Heart right ventricle (tissue), 16 donors: ENCODE measurements around the gene FA2H. TPM values are rescaled to one million over a fixed set of nuclear protein-coding genes. Genes with fewer than 3 reads are reported as not detected.
"Not testable (repeated sequence)": the region's sequence is repeated elsewhere in the genome, so short reads cannot be mapped to it uniquely, and the experiment has no call there.

Source experiments
- ATAC-seq, 8 donors: fragments of 200-7000 bp; cut with Tn5 transposase; one replicate each; pipeline ENCODE4 v1.9.1; 2020; ENCODE audit warnings: mild to moderate bottlenecking in 8 of 8, moderate library complexity in 8 of 8, moderate number of reproducible peaks in 1 of 8
- DNase-seq, 2 donors: peaks; one replicate each; pipeline ENCODE4 v3.0.0-alpha.2; 2020
- H3K27ac ChIP-seq, 10 donors: fragments of 200-600 bp; sonication (generic) in 2 of 10; one replicate each; pipeline versions ENCODE4 v1.5.0 to v1.8.0; 2020 to 2022; ENCODE audit warnings: mild to moderate bottlenecking in 3 of 10
- H3K27me3 ChIP-seq, 7 donors: fragments of 200-600 bp; one replicate each; pipeline ENCODE4 v1.8.0; 2021 to 2022; ENCODE audit warnings: mild to moderate bottlenecking in 2 of 7
- H3K36me3 ChIP-seq, 9 donors: fragments of 200-600 bp; sonication (generic) in 1 of 9; one replicate each; pipeline versions ENCODE4 v1.5.0 to v1.8.0; 2020 to 2022; ENCODE audit warnings: mild to moderate bottlenecking in 2 of 9
- H3K4me1 ChIP-seq, 9 donors: fragments of 200-600 bp; sonication (generic) in 1 of 9; one replicate each; pipeline versions ENCODE4 v1.5.0 to v1.8.0; 2020 to 2022; ENCODE audit warnings: mild to moderate bottlenecking in 4 of 9
- H3K4me3 ChIP-seq, 10 donors: fragments of 200-600 bp; sonication (generic) in 2 of 10; one replicate each; pipeline versions ENCODE4 v1.5.0 to v1.8.0; 2020 to 2022; ENCODE audit warnings: mild to moderate bottlenecking in 7 of 10, moderate library complexity in 2 of 10
- H3K9me3 ChIP-seq, 11 donors: fragments of 200-600 bp in 10 of 11; sonication (generic) in 2 of 11; one replicate each; pipeline versions ENCODE4 v1.5.0 to v1.8.0; 2013 to 2022; ENCODE audit warnings: mild to moderate bottlenecking in 2 of 11, control low read depth in 1 of 11, moderate library complexity in 1 of 11
- WGBS, 2 donors: extraction: QIAGEN DNeasy Blood & Tissue Kit; methylation state at CpG; one replicate each; pipeline ENCODE4 v1.1.7; 2013; ENCODE audit warnings: inconsistent platforms in 1 of 2; 5-methylcytosine and 5-hydroxymethylcytosine counted together
- intact Hi-C, 10 donors: fragments of 100-400 bp; cut with DNase I; formaldehyde crosslinking; loops; one replicate each; pipeline versions ENCODE4 v1.11.1 to v1.14.2; 2022
- polyA plus RNA-seq, 2 donors: library from polyadenylated mRNA; stranded (reverse); fragments of 200-250 nt; gene quantifications; one replicate each; pipeline ENCODE4 v1.2.3, GENCODE V29; 2013
- total RNA-seq, 10 donors: library from RNA; stranded (reverse); fragmentation: NEBNext Ultra II Directional in 3 of 10; extraction: Animal tissue kit (Norgen Biotek cat#: 25700) in 3 of 10; gene quantifications; one replicate each; pipeline versions ENCODE4 v1.2.1 to v1.2.4, GENCODE V29; 2021 to 2023
- TF ChIP-seq, protein P1 (sequence below), 9 donors: fragments of 200-600 bp; sonication (generic) in 2 of 9; IDR thresholded peaks; one replicate each; pipeline versions ENCODE4 v1.5.0 to v1.8.0; 2021 to 2022; ENCODE audit warnings: antibody characterized with exemption in 9 of 9, mild to moderate bottlenecking in 5 of 9, moderate library complexity in 1 of 9
- donor health status: Arrhythmogenic right ventricular cardiomyopathy.
- donor health status: ischemic (EF 13 %, LVEDD 7.1; RV severe dilation, severe dysfunction).
- donor health status: healthy with polysubstance abuse.
- donor health status: DM: no; HTN: yes; CAD: no.
- donor health status: DM: no; HTN: no; CAD: no.
- donor health status: ischemic (EF 25% LVEDD 6.9; RV normal size, moderate dysfunction).
- donor health status: ischemic (EF 25% LVEDD 5.7; RV mildly dilated, moderate dysfunction).
- donor health status: healthy.
- donor health status: DM: yes; HTN: yes; CAD: no.
- donor health status: Ischemic cardiomyopathy.
- donor health status: ischemic (EF 35%, LVEDD 5.7; RV mildly dilated, moderate dysfunction).
- donor health status: nonischemic (EF 11% LVEDD 7.7; RV severe dilation, severe dysfunction).
- donor health status: DM: yes; HTN: yes; CAD: no.
- donor health status: PGD.
- donor health status: ischemic (EF 29% LVEDD 5.4; RV normal size, mild dysfunction).
- donor health status: nonischemic (EF 23%, LVEDD 6.1; RV moderate dilation, normal function).

FA2H gene
- total and polyA plus RNA-seq, 12 donors, result 0.04 to 0.41 (median 0.15) TPM; not detected in 9

DNA sequence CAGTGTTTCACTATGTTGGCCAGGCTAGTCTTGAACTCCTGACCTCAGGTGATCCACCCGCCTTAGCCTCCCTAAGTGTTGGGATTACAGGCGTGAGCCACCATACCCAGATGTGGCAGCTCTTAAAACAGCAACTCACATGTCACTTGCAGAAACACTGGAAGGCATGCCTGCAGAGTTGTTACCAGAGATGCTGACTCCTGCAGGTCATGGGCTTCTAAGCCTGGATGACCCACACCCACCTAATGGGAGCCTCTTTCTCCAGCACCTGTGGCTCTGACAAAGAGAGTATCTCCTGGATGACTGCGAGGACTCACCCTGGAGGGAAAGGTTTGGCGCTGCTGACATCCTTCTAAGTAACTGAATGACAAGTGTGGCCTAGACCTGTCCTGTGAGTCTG, 96.8 kb downstream of the FA2H start:
- ATAC-seq (no peak), DNase-seq (no peak)
- H3K27ac ChIP-seq, result no peak overlapping the region
- no peaks in the 10 kb centered on the region for H3K9me3 ChIP-seq
- no peak overlapping the region for H3K4me3 ChIP-seq
- TF ChIP-seq, protein P1, sequence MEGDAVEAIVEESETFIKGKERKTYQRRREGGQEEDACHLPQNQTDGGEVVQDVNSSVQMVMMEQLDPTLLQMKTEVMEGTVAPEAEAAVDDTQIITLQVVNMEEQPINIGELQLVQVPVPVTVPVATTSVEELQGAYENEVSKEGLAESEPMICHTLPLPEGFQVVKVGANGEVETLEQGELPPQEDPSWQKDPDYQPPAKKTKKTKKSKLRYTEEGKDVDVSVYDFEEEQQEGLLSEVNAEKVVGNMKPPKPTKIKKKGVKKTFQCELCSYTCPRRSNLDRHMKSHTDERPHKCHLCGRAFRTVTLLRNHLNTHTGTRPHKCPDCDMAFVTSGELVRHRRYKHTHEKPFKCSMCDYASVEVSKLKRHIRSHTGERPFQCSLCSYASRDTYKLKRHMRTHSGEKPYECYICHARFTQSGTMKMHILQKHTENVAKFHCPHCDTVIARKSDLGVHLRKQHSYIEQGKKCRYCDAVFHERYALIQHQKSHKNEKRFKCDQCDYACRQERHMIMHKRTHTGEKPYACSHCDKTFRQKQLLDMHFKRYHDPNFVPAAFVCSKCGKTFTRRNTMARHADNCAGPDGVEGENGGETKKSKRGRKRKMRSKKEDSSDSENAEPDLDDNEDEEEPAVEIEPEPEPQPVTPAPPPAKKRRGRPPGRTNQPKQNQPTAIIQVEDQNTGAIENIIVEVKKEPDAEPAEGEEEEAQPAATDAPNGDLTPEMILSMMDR (IDR thresholded peaks at IDR 0.05), result no peak
- H3K27me3 ChIP-seq, result no peaks in the 10 kb centered on the region
- H3K36me3 ChIP-seq, result peaks cover 0 to 100% (median 12%) of the 10 kb centered on the region in 9 donors
- 95 to 97% methylated on average over 4 of the region's 4 CpGs for WGBS, 2 donors
- intact Hi-C loops, result no loop called here
- no peaks in the 10 kb centered on the region for H3K4me1 ChIP-seq

DNA sequence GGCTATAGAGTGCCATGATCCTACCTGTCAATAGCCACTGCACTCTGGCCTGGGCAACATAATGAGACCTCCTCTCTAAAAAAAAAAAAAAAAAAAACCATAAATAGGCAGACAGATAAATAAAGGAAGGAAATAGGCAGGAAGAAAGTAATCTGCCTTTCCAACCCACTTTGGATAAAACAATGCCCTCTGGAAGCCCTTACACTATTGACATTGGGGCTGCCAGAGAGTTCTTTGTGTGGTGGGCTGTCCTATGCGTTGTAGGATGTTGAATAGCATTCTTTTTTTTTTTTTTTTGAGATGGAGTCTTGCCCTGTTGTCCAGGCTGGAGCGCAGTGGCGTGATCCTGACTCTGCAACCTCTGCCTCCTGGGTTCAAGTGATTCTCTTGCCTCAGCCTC, 100.7 kb downstream of the FA2H start:
- Histone ChIP-seq H3K27ac (no peak overlapping the region), H3K4me1 (no peaks in the 10 kb centered on the region), H3K27me3 (no peaks in the 10 kb centered on the region), H3K9me3 (no peaks in the 10 kb centered on the region), H3K36me3 (peaks cover 0 to 77% (median 8%) of the 10 kb centered on the region in 9 donors), H3K4me3 (no peak overlapping the region)
- ATAC-seq, result no peak
- intact Hi-C loops, result no loop called here
- TF ChIP-seq, protein P1 (IDR thresholded peaks at IDR 0.05), result no peak
- no peak for DNase-seq
- 76 to 79% methylated on average over 3 of the region's 3 CpGs for WGBS, 2 donors

DNA sequence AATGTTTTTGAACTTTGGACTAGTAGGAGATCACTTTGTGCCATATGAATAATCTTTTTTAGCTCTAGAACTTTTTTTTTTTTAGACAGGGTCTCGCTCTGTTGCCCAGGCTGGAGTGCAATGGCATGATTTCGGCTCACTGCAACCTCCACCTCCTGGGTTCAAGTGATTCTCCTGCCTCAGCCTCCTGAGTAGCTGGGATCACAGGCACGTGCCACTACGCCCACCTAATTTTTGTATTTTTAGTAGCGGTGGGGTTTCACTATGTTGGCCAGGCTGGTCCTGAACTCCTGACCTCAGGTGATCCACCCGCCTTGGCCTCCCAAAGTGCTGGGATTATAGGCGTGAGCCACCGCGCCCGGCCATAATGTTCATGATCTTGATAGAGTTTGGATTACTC, 105.7 kb downstream of the FA2H start:
- H3K27ac ChIP-seq, ATAC-seq, DNase-seq, intact Hi-C loops, H3K27me3 ChIP-seq, H3K9me3 ChIP-seq, H3K4me3 ChIP-seq: not testable (repeated sequence)
- 98 to 99% methylated on average over 10 of the region's 10 CpGs for WGBS, 2 donors
- Histone ChIP-seq H3K36me3 (peaks cover 0 to 44% (median 7%) of the 10 kb centered on the region in 9 donors), H3K4me1 (peaks cover 0 to 20% (median 12%) of the 10 kb centered on the region in 9 donors)

DNA sequence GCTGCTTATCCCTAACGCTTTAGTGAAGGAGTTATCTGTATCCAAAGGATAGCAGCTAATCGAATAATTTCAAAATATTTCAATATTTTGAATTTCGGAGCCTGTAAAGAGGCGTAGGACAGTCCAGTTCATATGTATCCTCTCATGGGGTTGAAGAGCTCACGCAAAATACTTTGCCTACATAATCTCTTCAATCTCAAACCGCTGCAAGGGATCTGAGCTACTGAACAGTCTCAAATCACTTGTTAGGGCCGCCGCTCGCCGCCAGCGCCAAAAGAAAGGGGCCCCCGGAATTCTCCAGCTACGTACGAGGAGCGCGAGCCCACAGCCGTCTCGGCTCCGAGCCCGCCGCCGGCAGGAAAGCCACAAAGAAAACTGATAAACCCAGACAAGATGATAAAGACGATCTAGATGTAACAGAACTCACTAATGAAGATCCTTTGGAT, 107.3 kb downstream of the FA2H start:
- intact Hi-C loops, result no loop called here
- Histone ChIP-seq H3K27me3 (no peaks in the 10 kb centered on the region), H3K36me3 (peaks cover 0 to 44% (median 12%) of the 10 kb centered on the region in 9 donors), H3K9me3 (no peaks in the 10 kb centered on the region), H3K27ac (peak overlapping the region in 7 of 10 donors; percentile 33 to 73 (median 56)), H3K4me3 (peak overlapping the region; percentile 26 to 99 (median 85)), H3K4me1 (peaks cover 0 to 20% (median 12%) of the 10 kb centered on the region in 9 donors)
- TF ChIP-seq, protein P1 (IDR thresholded peaks at IDR 0.05), result no peak
- peak; percentile 13 to 31 for DNase-seq
- ATAC-seq, result peak in 6 of 8 donors; percentile 10 to 37 (median 20)
- 0 to 1% methylated on average over 23 of the region's 23 CpGs for WGBS, 2 donors
